ENCODE data around the gene U2AF2. TPM values are rescaled to one million over a fixed set of nuclear protein-coding genes. Genes with fewer than 3 reads are reported as not detected.
A peak's percentile ranks its signal among the peaks of the same experiment; 100 is the strongest.

Gene U2AF2
- total RNA-seq, 1 donor from 2014 or later: 74.0 TPM

DNA sequence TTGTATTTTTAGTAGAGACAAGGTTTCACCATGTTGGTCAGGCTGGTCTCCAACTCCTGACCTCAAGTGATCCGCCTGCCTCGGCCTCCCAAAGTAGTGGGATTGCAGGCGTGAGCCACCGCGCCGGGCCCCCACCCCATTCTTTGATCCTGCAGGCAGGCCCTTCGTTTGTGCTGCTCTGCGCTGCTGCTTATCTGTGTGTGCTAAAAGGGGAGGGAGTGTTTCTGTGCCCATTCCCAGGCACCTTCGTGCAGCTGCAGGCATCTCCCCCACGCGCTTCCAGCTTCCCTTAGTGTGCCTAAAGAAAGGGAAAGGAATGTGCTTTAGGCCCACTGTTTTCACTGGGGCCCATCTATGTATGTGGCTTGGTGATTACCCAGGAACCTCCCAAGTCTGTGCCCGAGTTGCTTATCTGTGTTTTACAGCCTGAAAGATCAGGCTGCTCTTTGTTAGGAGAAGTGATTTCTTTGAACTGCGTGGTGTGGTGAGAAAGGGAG, 47.3 kb downstream of the U2AF2 start:
- intact Hi-C loops (cut with micrococcal nuclease): no loop called here
- no peak overlapping the region for H3K27ac ChIP-seq (replicated peaks)
- H3K27me3 ChIP-seq (ENCODE audit: low read depth): no peaks in the 10 kb centered on the region
- DNase-seq: no peak
- H3K36me3 ChIP-seq: peaks cover 33% of the 10 kb centered on the region
- TF ChIP-seq, protein P1, sequence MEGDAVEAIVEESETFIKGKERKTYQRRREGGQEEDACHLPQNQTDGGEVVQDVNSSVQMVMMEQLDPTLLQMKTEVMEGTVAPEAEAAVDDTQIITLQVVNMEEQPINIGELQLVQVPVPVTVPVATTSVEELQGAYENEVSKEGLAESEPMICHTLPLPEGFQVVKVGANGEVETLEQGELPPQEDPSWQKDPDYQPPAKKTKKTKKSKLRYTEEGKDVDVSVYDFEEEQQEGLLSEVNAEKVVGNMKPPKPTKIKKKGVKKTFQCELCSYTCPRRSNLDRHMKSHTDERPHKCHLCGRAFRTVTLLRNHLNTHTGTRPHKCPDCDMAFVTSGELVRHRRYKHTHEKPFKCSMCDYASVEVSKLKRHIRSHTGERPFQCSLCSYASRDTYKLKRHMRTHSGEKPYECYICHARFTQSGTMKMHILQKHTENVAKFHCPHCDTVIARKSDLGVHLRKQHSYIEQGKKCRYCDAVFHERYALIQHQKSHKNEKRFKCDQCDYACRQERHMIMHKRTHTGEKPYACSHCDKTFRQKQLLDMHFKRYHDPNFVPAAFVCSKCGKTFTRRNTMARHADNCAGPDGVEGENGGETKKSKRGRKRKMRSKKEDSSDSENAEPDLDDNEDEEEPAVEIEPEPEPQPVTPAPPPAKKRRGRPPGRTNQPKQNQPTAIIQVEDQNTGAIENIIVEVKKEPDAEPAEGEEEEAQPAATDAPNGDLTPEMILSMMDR (IDR thresholded peaks at IDR 0.05; ENCODE audit: borderline replicate concordance): no peak
- H3K4me3 ChIP-seq: no peak overlapping the region
- no peaks in the 10 kb centered on the region for H3K4me1 ChIP-seq
- no peaks in the 10 kb centered on the region for H3K9me3 ChIP-seq (replicated peaks)

- intact Hi-C loops (cut with micrococcal nuclease): no loop called here
- Histone ChIP-seq H3K27me3 (ENCODE audit: low read depth) (no peaks in the 10 kb centered on the region), H3K27ac (replicated peaks) (no peak overlapping the region), H3K36me3 (peaks cover 24% of the 10 kb centered on the region), H3K9me3 (replicated peaks) (no peaks in the 10 kb centered on the region), H3K4me1 (no peaks in the 10 kb centered on the region), H3K4me3 (no peak overlapping the region)
- TF ChIP-seq, protein P1 (IDR thresholded peaks at IDR 0.05; ENCODE audit: borderline replicate concordance): peak; percentile 81
- DNase-seq: no peak
Measured at GRCh38 chr19:55703790-55704215, 49.0 kb downstream of the U2AF2 start.

- intact Hi-C loops (cut with micrococcal nuclease): no loop called here
- TF ChIP-seq, protein P1 (IDR thresholded peaks at IDR 0.05; ENCODE audit: borderline replicate concordance): no peak
- Histone ChIP-seq H3K4me3 (no peak overlapping the region), H3K4me1 (no peaks in the 10 kb centered on the region), H3K9me3 (replicated peaks) (no peaks in the 10 kb centered on the region), H3K36me3 (peaks cover 15% of the 10 kb centered on the region), H3K27ac (replicated peaks) (no peak overlapping the region), H3K27me3 (ENCODE audit: low read depth) (no peaks in the 10 kb centered on the region)
- no peak for DNase-seq
Measured at GRCh38 chr19:55704494-55705245, 49.8 kb downstream of the U2AF2 start.

- no peak for DNase-seq
- no peaks in the 10 kb centered on the region for H3K9me3 ChIP-seq (replicated peaks)
- intact Hi-C loops (cut with micrococcal nuclease): no loop called here
- TF ChIP-seq, protein P1 (IDR thresholded peaks at IDR 0.05; ENCODE audit: borderline replicate concordance): no peak
- H3K4me1 ChIP-seq: no peaks in the 10 kb centered on the region
- H3K36me3 ChIP-seq: peaks cover 5% of the 10 kb centered on the region
- no peak overlapping the region for H3K4me3 ChIP-seq
- no peak overlapping the region for H3K27ac ChIP-seq (replicated peaks)
- H3K27me3 ChIP-seq (ENCODE audit: low read depth): no peaks in the 10 kb centered on the region
Measured at GRCh38 chr19:55705972-55706371, 51.1 kb downstream of the U2AF2 start.

DNA sequence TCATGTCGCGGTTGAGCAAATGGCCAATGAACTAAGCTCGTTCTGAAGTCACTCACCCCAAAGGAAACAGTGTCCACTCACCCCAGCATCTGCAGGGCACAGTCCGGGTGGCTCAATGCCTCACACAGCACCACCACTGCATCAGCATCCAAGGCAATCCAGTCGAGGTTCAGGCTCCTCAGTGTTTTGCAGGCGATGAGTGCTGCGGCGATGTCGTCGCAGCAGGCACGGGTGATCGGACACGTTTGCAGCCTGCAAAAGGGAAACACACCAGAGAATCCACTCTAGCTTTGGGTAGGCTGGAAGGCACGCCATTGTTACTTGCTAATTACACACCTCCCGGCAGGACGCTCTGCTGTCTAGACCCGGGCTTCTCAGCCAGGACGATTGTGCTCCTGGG, 56.9 kb downstream of the U2AF2 start:
- no peaks in the 10 kb centered on the region for H3K36me3 ChIP-seq
- H3K4me3 ChIP-seq: no peak overlapping the region
- peaks cover 30% of the 10 kb centered on the region for H3K27me3 ChIP-seq (ENCODE audit: low read depth)
- H3K4me1 ChIP-seq: no peaks in the 10 kb centered on the region
- H3K9me3 ChIP-seq (replicated peaks): no peaks in the 10 kb centered on the region
- TF ChIP-seq, protein P1 (IDR thresholded peaks at IDR 0.05; ENCODE audit: borderline replicate concordance): no peak
- DNase-seq: no peak
- intact Hi-C loops (cut with micrococcal nuclease): no loop called here
- H3K27ac ChIP-seq (replicated peaks): no peak overlapping the region

All from left ventricle myocardium inferior (tissue), 1 donor.